ENCODE data around the gene GCHFR.

Gene GCHFR

DNA sequence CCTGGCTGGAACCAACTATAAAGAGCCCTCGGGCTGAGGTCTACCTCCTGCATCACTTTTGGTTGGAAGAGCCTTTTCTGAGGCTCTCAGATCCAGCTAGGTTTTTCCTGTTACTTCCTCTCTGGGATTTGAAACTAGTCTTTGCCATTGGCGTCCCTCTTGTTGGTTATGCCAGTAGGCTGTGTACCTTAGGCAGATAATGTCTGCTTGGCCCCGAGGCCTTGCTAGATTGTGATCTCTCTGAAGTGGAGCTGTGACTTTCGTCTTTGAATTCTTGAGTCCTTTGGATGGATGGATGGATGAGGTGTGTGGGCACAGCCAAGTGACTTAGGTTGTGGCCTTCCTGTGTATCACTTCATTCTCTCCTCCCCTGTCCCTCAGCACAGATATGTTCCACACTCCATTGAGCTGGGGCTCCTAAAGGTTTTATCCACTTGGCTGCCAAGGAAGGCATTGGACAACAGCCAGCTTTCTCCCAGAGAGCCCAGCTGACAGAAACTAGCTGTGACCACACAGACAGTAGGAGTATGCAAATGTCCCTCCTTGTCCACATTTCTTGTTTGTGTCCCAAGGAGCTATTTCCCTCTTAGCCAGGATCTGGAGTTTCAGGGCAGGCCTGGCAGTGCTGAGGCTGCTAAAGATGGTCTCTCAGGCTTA, 51.3 kb downstream of the GCHFR start:
- DNase-seq, result no peak

Measured in NCI-H510A treated with DMSO at 0.1 percent for 48 hours (cell line).